Osteoblast (primary cell): ENCODE measurements around the gene NUCKS1. TPM values are rescaled to one million over a fixed set of nuclear protein-coding genes. Genes with fewer than 3 reads are reported as not detected.

ENCODE experiments used
- DNase-seq: peaks from one replicate; pipeline ENCODE4 v3.0.0; 2011; ENCODE audit warnings: low spot score, mixed read lengths; ENCODE audit not compliant: insufficient read length; ENCODE audit errors: missing footprints
- H2AFZ ChIP-seq: 2 replicates; pipeline ENCODE4 v1.6.0; 2011; ENCODE audit warnings: mild to moderate bottlenecking, low read length
- H3K27ac ChIP-seq: 2 replicates; pipeline ENCODE4 v1.5.1; 2011; ENCODE audit warnings: mild to moderate bottlenecking, low read depth, low read length, moderate library complexity
- H3K27me3 ChIP-seq: 2 replicates; pipeline ENCODE4 v1.6.0; 2012; ENCODE audit warnings: mild to moderate bottlenecking, control low read depth, inconsistent platforms, low read length, moderate library complexity; ENCODE audit not compliant: insufficient read depth
- H3K36me3 ChIP-seq: 2 replicates; pipeline ENCODE4 v1.5.1; 2011; ENCODE audit warnings: mild to moderate bottlenecking, low read length, control low read depth, moderate library complexity; ENCODE audit not compliant: insufficient read depth
- H3K4me1 ChIP-seq: 2 replicates; pipeline ENCODE4 v1.5.1; 2011; ENCODE audit warnings: mild to moderate bottlenecking, low read length, control low read depth, moderate library complexity; ENCODE audit not compliant: insufficient read depth
- H3K4me2 ChIP-seq: 2 replicates; pipeline ENCODE4 v1.6.0; 2011; ENCODE audit warnings: mild to moderate bottlenecking, low read length; ENCODE audit not compliant: insufficient read depth
- H3K4me3 ChIP-seq: fragments of 200-600 bp; sonication (generic); 3 replicates; pipeline ENCODE4 v1.5.1; 2012; ENCODE audit warnings: mild to moderate bottlenecking, low read length, inconsistent platforms; ENCODE audit not compliant: insufficient read depth
- H3K79me2 ChIP-seq: 2 replicates; pipeline ENCODE4 v1.6.0; 2012; ENCODE audit warnings: mild to moderate bottlenecking, low read length, control low read depth, inconsistent platforms; ENCODE audit not compliant: insufficient read depth
- H3K9me3 ChIP-seq: 2 replicates; pipeline ENCODE4 v1.5.1; 2011; ENCODE audit warnings: low read depth, low read length, control low read depth
- H4K20me1 ChIP-seq: 2 replicates; pipeline ENCODE4 v1.6.0; 2012; ENCODE audit warnings: mild to moderate bottlenecking, low read length, control low read depth; ENCODE audit not compliant: insufficient read depth
- total RNA-seq: library from RNA; depleted of rRNA; stranded (reverse); fragments of >200 nt; gene quantifications from 2 replicates; pipeline ENCODE4 v1.2.3, GENCODE V29; 2012
- TF ChIP-seq, protein P1 (sequence below): IDR thresholded peaks from 2 replicates; pipeline ENCODE4 v1.5.1; 2011; ENCODE audit warnings: mild to moderate bottlenecking, low read depth, low read length, moderate library complexity; ENCODE audit errors: extremely low read depth

Gene NUCKS1
- total RNA-seq, 1 donor = 140 TPM

DNA sequence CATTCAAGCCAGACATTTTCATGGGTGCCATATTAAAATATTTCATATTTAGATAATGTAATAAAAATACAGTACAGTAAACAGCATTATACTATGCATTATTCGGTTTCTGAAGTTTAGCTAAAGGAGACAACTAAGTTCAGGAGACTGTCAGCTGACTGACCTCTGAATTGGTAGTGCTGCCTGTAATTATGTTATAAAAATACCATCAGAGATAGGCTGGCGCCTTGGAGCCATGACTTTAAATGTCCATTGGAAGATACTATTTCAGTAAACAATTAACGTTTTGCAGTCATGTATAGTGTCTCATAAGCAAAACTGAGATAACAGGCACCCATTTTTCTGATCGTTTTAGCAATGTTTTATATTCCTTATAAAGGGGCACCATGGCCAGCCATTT, 36.6 kb upstream of the NUCKS1 start:
- Histone ChIP-seq H3K27ac (no peak overlapping the region), H3K4me1 (peaks cover 4% of the 10 kb centered on the region), H2AFZ (no peak overlapping the region), H3K9me3 (no peaks in the 10 kb centered on the region), H3K79me2 (no peaks in the 10 kb centered on the region), H3K27me3 (no peaks in the 10 kb centered on the region), H3K4me2 (no peak overlapping the region), H3K36me3 (peaks cover 18% of the 10 kb centered on the region), H3K4me3 (no peak overlapping the region), H4K20me1 (no peaks in the 10 kb centered on the region)
- no peak for DNase-seq
- TF ChIP-seq, protein P1, sequence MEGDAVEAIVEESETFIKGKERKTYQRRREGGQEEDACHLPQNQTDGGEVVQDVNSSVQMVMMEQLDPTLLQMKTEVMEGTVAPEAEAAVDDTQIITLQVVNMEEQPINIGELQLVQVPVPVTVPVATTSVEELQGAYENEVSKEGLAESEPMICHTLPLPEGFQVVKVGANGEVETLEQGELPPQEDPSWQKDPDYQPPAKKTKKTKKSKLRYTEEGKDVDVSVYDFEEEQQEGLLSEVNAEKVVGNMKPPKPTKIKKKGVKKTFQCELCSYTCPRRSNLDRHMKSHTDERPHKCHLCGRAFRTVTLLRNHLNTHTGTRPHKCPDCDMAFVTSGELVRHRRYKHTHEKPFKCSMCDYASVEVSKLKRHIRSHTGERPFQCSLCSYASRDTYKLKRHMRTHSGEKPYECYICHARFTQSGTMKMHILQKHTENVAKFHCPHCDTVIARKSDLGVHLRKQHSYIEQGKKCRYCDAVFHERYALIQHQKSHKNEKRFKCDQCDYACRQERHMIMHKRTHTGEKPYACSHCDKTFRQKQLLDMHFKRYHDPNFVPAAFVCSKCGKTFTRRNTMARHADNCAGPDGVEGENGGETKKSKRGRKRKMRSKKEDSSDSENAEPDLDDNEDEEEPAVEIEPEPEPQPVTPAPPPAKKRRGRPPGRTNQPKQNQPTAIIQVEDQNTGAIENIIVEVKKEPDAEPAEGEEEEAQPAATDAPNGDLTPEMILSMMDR = no peak

DNA sequence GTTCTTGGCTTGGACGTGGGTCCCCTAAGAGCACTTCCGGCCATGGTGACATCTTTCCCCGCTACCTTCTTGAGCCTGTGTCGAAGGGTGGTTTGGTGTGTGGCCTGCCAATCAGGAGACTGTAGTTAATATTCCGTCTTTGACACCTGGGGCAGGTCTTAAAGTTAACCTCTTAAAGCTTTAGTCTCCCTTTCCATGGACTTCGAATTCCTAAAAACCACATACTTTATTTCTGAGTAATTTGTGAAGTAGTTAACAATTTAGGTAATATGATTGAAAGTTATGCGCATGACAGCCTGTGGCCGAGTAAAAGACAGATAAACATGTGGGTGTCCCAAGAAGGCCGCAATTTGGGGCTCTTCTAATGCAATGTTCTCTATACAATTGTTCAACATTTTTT, 35.5 kb upstream of the NUCKS1 start:
- Histone ChIP-seq H3K4me2 (no peak overlapping the region), H3K4me3 (no peak overlapping the region), H2AFZ (no peak overlapping the region), H3K4me1 (peaks cover 4% of the 10 kb centered on the region), H3K27ac (no peak overlapping the region), H4K20me1 (no peaks in the 10 kb centered on the region), H3K79me2 (no peaks in the 10 kb centered on the region), H3K27me3 (no peaks in the 10 kb centered on the region), H3K9me3 (no peaks in the 10 kb centered on the region), H3K36me3 (peaks cover 8% of the 10 kb centered on the region)
- TF ChIP-seq, protein P1 = no peak
- no peak for DNase-seq

GRCh38 chr1:205783904-205784303, 33.9 kb upstream of the NUCKS1 start:
- Histone ChIP-seq H3K9me3 (no peaks in the 10 kb centered on the region), H3K27ac (no peak overlapping the region), H3K36me3 (no peaks in the 10 kb centered on the region), H3K4me1 (peaks cover 4% of the 10 kb centered on the region), H2AFZ (no peak overlapping the region), H3K79me2 (no peaks in the 10 kb centered on the region), H4K20me1 (no peaks in the 10 kb centered on the region), H3K4me3 (no peak overlapping the region), H3K27me3 (no peaks in the 10 kb centered on the region), H3K4me2 (no peak overlapping the region)
- DNase-seq = peak; percentile 84
- TF ChIP-seq, protein P1 = no peak

DNA sequence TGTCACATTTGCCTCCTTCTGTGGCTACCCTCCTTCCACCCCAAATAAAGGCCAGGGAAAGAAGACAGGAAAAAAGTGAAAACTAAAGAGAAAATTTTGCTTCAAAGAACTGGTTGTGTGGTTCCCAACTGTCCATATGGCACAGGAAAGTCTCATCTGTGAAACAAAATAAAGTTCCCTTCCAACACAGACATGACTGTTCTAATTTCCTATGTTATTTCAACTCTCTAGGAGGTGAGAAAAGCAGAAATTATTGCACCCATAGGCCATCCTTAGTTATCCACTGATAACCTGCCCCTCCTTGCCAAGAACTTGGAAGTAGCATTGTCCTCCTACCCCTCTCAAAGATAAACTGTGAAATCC, 33.4 kb upstream of the NUCKS1 start:
- no peak overlapping the region for H2AFZ ChIP-seq
- DNase-seq = no peak
- no peak overlapping the region for H3K4me3 ChIP-seq
- no peak overlapping the region for H3K4me2 ChIP-seq
- TF ChIP-seq, protein P1 = no peak
- no peak overlapping the region for H3K27ac ChIP-seq
- H3K9me3 ChIP-seq = no peaks in the 10 kb centered on the region
- no peaks in the 10 kb centered on the region for H4K20me1 ChIP-seq
- H3K36me3 ChIP-seq = no peaks in the 10 kb centered on the region
- no peaks in the 10 kb centered on the region for H3K79me2 ChIP-seq
- H3K27me3 ChIP-seq = no peaks in the 10 kb centered on the region
- H3K4me1 ChIP-seq = peaks cover 4% of the 10 kb centered on the region
